H1 (cell line): Measurements from ENCODE around the gene ARHGEF1. TPM values are rescaled to one million over a fixed set of nuclear protein-coding genes. Genes with fewer than 3 reads are reported as not detected.

Experiments used
- CTCF ChIA-PET: fragments of 300-600 bp; sonication (Branson Sonifier 250); formaldehyde crosslinking; loops from one replicate; lab custom pipeline; 2021; ENCODE audit not compliant: partially characterized antibody; lab: Charles Lee
- POLR2A ChIA-PET: fragments of 300-600 bp; sonication (Branson Sonifier 250); formaldehyde crosslinking; loops from one replicate; lab custom pipeline; 2021; ENCODE audit warnings: inconsistent platforms; ENCODE audit not compliant: partially characterized antibody; lab: Charles Lee
- DNase-seq, 2 experiments: peaks; one replicate each; pipeline versions ENCODE4 v3.0.0 to v3.0.0-alpha.2; 2010 to 2022; ENCODE audit warnings: low spot score in 2 of 2, low read depth in 1 of 2, mixed read lengths in 1 of 2
- FAIRE-seq: peaks from 2 replicates; lab custom pipeline; 2011; peaks lifted over from hg19 to GRCh38; lab: Jason Lieb, UNC
- H2AFZ ChIP-seq: 2 replicates; pipeline ENCODE4 v1.8.1; 2012; ENCODE audit warnings: low read length, inconsistent platforms
- H2AK5ac ChIP-seq: 2 replicates; pipeline ENCODE4 v1.6.1; 2013; ENCODE audit warnings: low read depth, low read length
- H2BK120ac ChIP-seq: replicated peaks from 2 replicates; pipeline ENCODE3; 2013; ENCODE audit warnings: low read depth, low read length, inconsistent platforms
- H2BK12ac ChIP-seq: 2 replicates; pipeline ENCODE4 v1.6.1; 2013; ENCODE audit warnings: low read depth, low read length
- H2BK15ac ChIP-seq: 2 replicates; pipeline ENCODE4 v1.6.1; 2013; ENCODE audit warnings: low read length
- H2BK20ac ChIP-seq: 2 replicates; pipeline ENCODE4 v1.6.1; 2013; ENCODE audit warnings: low read length
- H2BK5ac ChIP-seq: 2 replicates; pipeline ENCODE4 v1.6.1; 2013; ENCODE audit warnings: low read depth, low read length
- H3K14ac ChIP-seq: 2 replicates; pipeline ENCODE4 v1.6.1; 2013; ENCODE audit warnings: inconsistent platforms; ENCODE audit not compliant: insufficient read length
- H3K18ac ChIP-seq: 2 replicates; pipeline ENCODE4 v1.6.1; 2013; ENCODE audit warnings: low read length; ENCODE audit errors: extremely low read depth
- H3K23ac ChIP-seq: 2 replicates; pipeline ENCODE4 v1.6.1; 2013; ENCODE audit warnings: inconsistent platforms; ENCODE audit not compliant: insufficient read length
- H3K23me2 ChIP-seq: 2 replicates; pipeline ENCODE4 v1.6.1; 2013; ENCODE audit warnings: low read depth, low read length
- H3K27ac ChIP-seq: 2 replicates; pipeline ENCODE4 v1.6.1; 2011; ENCODE audit warnings: low read depth, low read length, inconsistent platforms
- H3K27me3 ChIP-seq, 4 experiments: replicated peaks in 1 of 4; 1 replicate in 1 of 4; 2 replicates in 3 of 4; pipeline versions ENCODE4 v1.6.1 to v1.8.1; 2011 to 2013; ENCODE audit warnings: low read length in 3 of 4, mild to moderate bottlenecking in 3 of 4, inconsistent platforms in 2 of 4, mixed read lengths in 2 of 4, moderate library complexity in 1 of 4; ENCODE audit not compliant: control insufficient read depth in 3 of 4, insufficient read depth in 3 of 4; ENCODE audit errors: extremely low read depth in 1 of 4
- H3K36me3 ChIP-seq, 4 experiments: 2 replicates each; pipeline versions ENCODE4 v1.6.1 to v1.8.1; 2011 to 2013; ENCODE audit warnings: mild to moderate bottlenecking in 4 of 4, low read length in 3 of 4, moderate library complexity in 2 of 4, control low read depth in 1 of 4, inconsistent platforms in 1 of 4; ENCODE audit not compliant: insufficient read depth in 4 of 4, control insufficient read depth in 2 of 4
- H3K4ac ChIP-seq: replicated peaks from 2 replicates; pipeline ENCODE3; 2013; ENCODE audit warnings: low read length, low read depth, mixed read lengths, inconsistent platforms; ENCODE audit not compliant: insufficient read length
- H3K4me1 ChIP-seq, 4 experiments: replicated peaks in 1 of 4; 1 replicate in 1 of 4; 2 replicates in 3 of 4; pipeline versions ENCODE4 v1.6.1 to v1.8.1; 2011 to 2013; ENCODE audit warnings: low read length in 3 of 4, inconsistent platforms in 2 of 4, mixed read lengths in 1 of 4; ENCODE audit not compliant: insufficient read depth in 4 of 4, control insufficient read depth in 3 of 4
- H3K4me2 ChIP-seq, 2 experiments: 2 replicates each; pipeline versions ENCODE4 v1.6.1 to v1.8.1; 2011 to 2013; ENCODE audit warnings: low read depth in 2 of 2, low read length in 2 of 2, control low read depth in 1 of 2, inconsistent platforms in 1 of 2, mild to moderate bottlenecking in 1 of 2; ENCODE audit not compliant: insufficient read depth in 1 of 2
- H3K4me3 ChIP-seq, 4 experiments: fragments of 200-600, 300-600 bp in 1 of 4; sonication (generic), shearing (Covaris generic), sonication (Bioruptor Twin) in 1 of 4; 2 replicates each; pipeline versions ENCODE4 v1.5.1 to v1.8.1; 2011 to 2016; ENCODE audit warnings: low read length in 4 of 4, low read depth in 3 of 4, control low read depth in 2 of 4, inconsistent platforms in 2 of 4, mild to moderate bottlenecking in 2 of 4, mixed read lengths in 1 of 4, moderate library complexity in 1 of 4; ENCODE audit not compliant: insufficient read depth in 2 of 4; ENCODE audit errors: extremely low read depth in 1 of 4
- H3K56ac ChIP-seq: replicated peaks from 2 replicates; pipeline ENCODE3; 2013; ENCODE audit warnings: low read depth, mild to moderate bottlenecking, mixed read lengths, low read length, inconsistent platforms; ENCODE audit not compliant: insufficient read length
- H3K79me1 ChIP-seq: 2 replicates; pipeline ENCODE4 v1.6.1; 2013; ENCODE audit warnings: low read depth, low read length, control low read depth
- H3K79me2 ChIP-seq, 2 experiments: 2 replicates each; pipeline versions ENCODE4 v1.6.1 to v1.8.1; 2012 to 2013; ENCODE audit warnings: low read length in 2 of 2, mild to moderate bottlenecking in 2 of 2, inconsistent platforms in 1 of 2; ENCODE audit not compliant: insufficient read depth in 2 of 2, control insufficient read depth in 1 of 2
- H3K9ac ChIP-seq, 4 experiments: replicated peaks in 1 of 4; 1 replicate in 1 of 4; 2 replicates in 3 of 4; pipeline versions ENCODE4 v1.6.1 to v1.8.1; 2011 to 2013; ENCODE audit warnings: low read depth in 3 of 4, low read length in 3 of 4, control low read depth in 2 of 4, mild to moderate bottlenecking in 2 of 4, moderate library complexity in 2 of 4, inconsistent platforms in 1 of 4; ENCODE audit errors: extremely low read depth in 1 of 4
- H3K9me3 ChIP-seq, 2 experiments: 2 replicates each; pipeline versions ENCODE4 v1.6.1 to v1.8.1; 2012 to 2013; ENCODE audit warnings: mild to moderate bottlenecking in 2 of 2, moderate library complexity in 2 of 2, control low read depth in 1 of 2, inconsistent platforms in 1 of 2, low read depth in 1 of 2, low read length in 1 of 2, mixed read lengths in 1 of 2; ENCODE audit not compliant: insufficient read depth in 2 of 2
- H4K20me1 ChIP-seq, 2 experiments: replicated peaks in 1 of 2; 2 replicates each; pipeline versions ENCODE3 to v1.8.1; 2011 to 2013; ENCODE audit warnings: inconsistent platforms in 2 of 2, low read length in 2 of 2, mild to moderate bottlenecking in 1 of 2; ENCODE audit not compliant: insufficient read depth in 2 of 2, control insufficient read depth in 1 of 2
- H4K5ac ChIP-seq: 2 replicates; pipeline ENCODE4 v1.6.1; 2013; ENCODE audit warnings: low read length, low read depth, mixed read lengths, inconsistent platforms; ENCODE audit not compliant: insufficient read length
- H4K8ac ChIP-seq: 2 replicates; pipeline ENCODE4 v1.8.0; 2013; ENCODE audit warnings: mild to moderate bottlenecking, moderate library complexity, low read length, inconsistent platforms; ENCODE audit not compliant: insufficient read depth; ENCODE audit errors: extremely low read depth
- H4K91ac ChIP-seq: replicated peaks from 2 replicates; pipeline ENCODE3; 2013; ENCODE audit warnings: low read length, mixed read lengths, inconsistent platforms; ENCODE audit not compliant: insufficient read length
- CREB1 ChIP-seq: IDR thresholded peaks from 2 replicates; pipeline ENCODE4 v1.6.1; 2012; ENCODE audit warnings: inconsistent platforms
- GTF2F1 ChIP-seq: IDR thresholded peaks from 2 replicates; pipeline ENCODE4 v1.6.1; 2012; ENCODE audit warnings: low read depth, low read length, improper control_type of control experiment, borderline replicate concordance
- HDAC6 ChIP-seq: IDR thresholded peaks from one replicate; pipeline ENCODE4 v1.7.1; 2012; ENCODE audit warnings: low read depth, mild to moderate bottlenecking, inconsistent platforms, low read length, moderate library complexity
- NANOG ChIP-seq: IDR thresholded peaks from 2 replicates; pipeline ENCODE4 v1.6.1; 2011; ENCODE audit warnings: low read length, low read depth, mild to moderate bottlenecking, inconsistent platforms; ENCODE audit not compliant: insufficient read depth, poor library complexity, severe bottlenecking
- POLR2A ChIP-seq, 2 experiments: IDR thresholded peaks; 1 replicate in 1 of 2; 2 replicates in 1 of 2; pipeline ENCODE4 v1.6.1; 2011; ENCODE audit warnings: low read depth in 2 of 2, low read length in 2 of 2, mild to moderate bottlenecking in 2 of 2; ENCODE audit errors: control extremely low read depth in 1 of 2
- POU5F1 ChIP-seq: IDR thresholded peaks from 2 replicates; pipeline ENCODE4 v1.6.1; 2011; ENCODE audit warnings: low read depth, mild to moderate bottlenecking, low read length, moderate library complexity
- SIN3A ChIP-seq, 2 experiments: IDR thresholded peaks in 1 of 2; conservative IDR thresholded peaks in 1 of 2; 2 replicates each; pipeline ENCODE4 v1.6.1; 2011 to 2012; ENCODE audit warnings: low read length in 2 of 2, improper control_type of control experiment in 1 of 2, low read depth in 1 of 2, mild to moderate bottlenecking in 1 of 2
- SUZ12 ChIP-seq: fragments of 200-600 bp; sonication (generic); IDR thresholded peaks from 2 replicates; pipeline ENCODE4 v1.6.1; 2012; ENCODE audit warnings: mild to moderate bottlenecking, inconsistent platforms, low read length, moderate library complexity, mixed read lengths
- TAF7 ChIP-seq: optimal IDR thresholded peaks from 2 replicates; pipeline ENCODE3; 2011; ENCODE audit warnings: low read depth, mild to moderate bottlenecking, inconsistent platforms, low read length, moderate library complexity, borderline replicate concordance
- TBP ChIP-seq: IDR thresholded peaks from 2 replicates; pipeline ENCODE4 v1.6.1; 2011; ENCODE audit warnings: low read depth, low read length, improper control_type of control experiment
- WGBS, 2 experiments: shearing (Covaris generic) in 1 of 2; methylation state at CpG; one replicate each; pipeline versions ENCODE4 v1.1.6 to v1.1.7; 2013 to 2015; ENCODE audit warnings: low lambda C conversion rate in 2 of 2, mixed read lengths in 2 of 2, inconsistent platforms in 1 of 2, low coverage in 1 of 2, missing lambda C conversion rate in 1 of 2; ENCODE audit not compliant: insufficient replicate concordance in 2 of 2, insufficient coverage in 1 of 2, insufficient read length in 1 of 2; ENCODE audit errors: extremely low coverage in 1 of 2, missing lambda C conversion rate in 1 of 2; 5-methylcytosine and 5-hydroxymethylcytosine counted together
- polyA plus RNA-seq, 7 experiments: library from polyadenylated mRNA; depleted of rRNA in 3 of 7; stranded (reverse) in 5 of 7; unstranded in 2 of 7; fragments of >200 nt in 5 of 7; fragments of 200-250 nt in 2 of 7; gene quantifications; 1 replicate in 5 of 7; 2 replicates in 1 of 7; 4 replicates in 1 of 7; pipeline versions ENCODE4 v1.2.1 to v1.2.3, GENCODE V29; 2011 to 2013; ENCODE audit warnings: missing spikeins in 2 of 7, mixed read lengths in 2 of 7
- total RNA-seq: library from RNA; stranded (reverse); fragmentation: NEBNext Ultra II Directional; extraction: Animal tissue kit (Norgen Biotek cat#: 25700); gene quantifications from 2 replicates; pipeline ENCODE4 v1.2.1, GENCODE V29; 2021
- TF ChIP-seq, protein P1 (sequence below), 3 experiments: IDR thresholded peaks; 1 replicate in 2 of 3; 2 replicates in 1 of 3; pipeline versions ENCODE4 v1.5.1 to v1.6.1; 2011; ENCODE audit warnings: low read length in 3 of 3, mild to moderate bottlenecking in 3 of 3, inconsistent platforms in 2 of 3, low read depth in 1 of 3, moderate library complexity in 1 of 3; ENCODE audit not compliant: insufficient read depth in 1 of 3; ENCODE audit errors: control extremely low read depth in 1 of 3

ARHGEF1 gene
- total and polyA plus RNA-seq, 2 of the 8 experiments (the other 6 are each of a cell fraction or from before 2014, with no cell fraction given): 23.0 to 49.0 TPM

- H3K79me1 ChIP-seq: peaks cover 2% of the 10 kb centered on the region; the same call in 1 of the 2 replicates
- TF ChIP-seq TAF7: no peak
- TF ChIP-seq TBP: no peak
- no peak for TF ChIP-seq HDAC6
- TF ChIP-seq GTF2F1: no peak
- TF ChIP-seq POU5F1: no peak
- TF ChIP-seq POLR2A (IDR thresholded peaks at IDR 0.05; ENCODE audit: control extremely low read depth in 1 of 2, low read depth in 2 of 2, low read length in 2 of 2): no peak
- TF ChIP-seq SIN3A (conservative IDR thresholded peaks at IDR 0.05 in 1 of 2, IDR thresholded peaks at IDR 0.05 in 1 of 2; ENCODE audit: low read depth in 1 of 2, low read length in 2 of 2): no peak
- no peak for TF ChIP-seq CREB1
- no peak for TF ChIP-seq NANOG
- TF ChIP-seq SUZ12: no peak
- TF ChIP-seq, protein P1, sequence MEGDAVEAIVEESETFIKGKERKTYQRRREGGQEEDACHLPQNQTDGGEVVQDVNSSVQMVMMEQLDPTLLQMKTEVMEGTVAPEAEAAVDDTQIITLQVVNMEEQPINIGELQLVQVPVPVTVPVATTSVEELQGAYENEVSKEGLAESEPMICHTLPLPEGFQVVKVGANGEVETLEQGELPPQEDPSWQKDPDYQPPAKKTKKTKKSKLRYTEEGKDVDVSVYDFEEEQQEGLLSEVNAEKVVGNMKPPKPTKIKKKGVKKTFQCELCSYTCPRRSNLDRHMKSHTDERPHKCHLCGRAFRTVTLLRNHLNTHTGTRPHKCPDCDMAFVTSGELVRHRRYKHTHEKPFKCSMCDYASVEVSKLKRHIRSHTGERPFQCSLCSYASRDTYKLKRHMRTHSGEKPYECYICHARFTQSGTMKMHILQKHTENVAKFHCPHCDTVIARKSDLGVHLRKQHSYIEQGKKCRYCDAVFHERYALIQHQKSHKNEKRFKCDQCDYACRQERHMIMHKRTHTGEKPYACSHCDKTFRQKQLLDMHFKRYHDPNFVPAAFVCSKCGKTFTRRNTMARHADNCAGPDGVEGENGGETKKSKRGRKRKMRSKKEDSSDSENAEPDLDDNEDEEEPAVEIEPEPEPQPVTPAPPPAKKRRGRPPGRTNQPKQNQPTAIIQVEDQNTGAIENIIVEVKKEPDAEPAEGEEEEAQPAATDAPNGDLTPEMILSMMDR (IDR thresholded peaks at IDR 0.05; ENCODE audit: control extremely low read depth in 1 of 3, insufficient read depth in 1 of 3, low read depth in 1 of 3, low read length in 3 of 3): no peak
Observed at GRCh38 chr19:41909706-41910105, 26.7 kb downstream of the ARHGEF1 start.

More at GRCh38 chr19:41909706-41910105, 26.7 kb downstream of the ARHGEF1 start:
- DNase-seq: no peak
- FAIRE-seq: no peak
- Histone ChIP-seq H3K23me2 (peaks cover 5% of the 10 kb centered on the region; the same call in 1 of the 2 replicates), H2BK20ac (no peak overlapping the region), H3K9ac (no peak overlapping the region), H3K56ac (no peak overlapping the region), H3K4me3 (no peak overlapping the region), H2BK120ac (no peak overlapping the region), H2AK5ac (no peak overlapping the region), H3K27me3 (peaks cover 40 to 55% (median 51%) of the 10 kb centered on the region in 4 experiments), H3K36me3 (peaks cover 0 to 8% (median 0%) of the 10 kb centered on the region in 4 experiments; a peak in 5 of 8 replicates), H3K4ac (no peak overlapping the region), H2AFZ (no peak overlapping the region), H3K4me2 (no peak overlapping the region), H4K91ac (no peak overlapping the region), H4K20me1 (peaks cover 6 to 25% of the 10 kb centered on the region in 2 experiments), H4K5ac (no peak overlapping the region), H2BK12ac (0 out of 2 replicates have a peak overlapping the region, but pooled peaks have one; percentile 11), H3K23ac (no peak overlapping the region), H3K79me2 (no peaks in the 10 kb centered on the region), H2BK5ac (no peak overlapping the region), H3K9me3 (no peaks in the 10 kb centered on the region), H3K18ac (no peak overlapping the region), H3K4me1 (peaks cover 0 to 18% (median 3%) of the 10 kb centered on the region in 4 experiments; a peak in 5 of 7 replicates), H3K27ac (no peak overlapping the region), H4K8ac (no peak overlapping the region; the same call in 1 of the 2 replicates), H3K14ac (no peak overlapping the region), H2BK15ac (no peak overlapping the region)
- WGBS, 2 experiments: 79% methylated on average over 6 of the region's 13 CpGs; no CpG with 5 or more reads in 1 of the 2 experiments
- CTCF ChIA-PET: interaction anchor here (0.7 to 1.2 kb wide), 5 partner anchors 11 to 35 kb away, joined by 3 read pairs; no protein-coding TSS in a partner anchor
- POLR2A ChIA-PET: interaction anchor here (0.8 to 13.1 kb wide), 8 partner anchors 9 to 49 kb away, joined by 3 to 167 read pairs (median 4); no protein-coding TSS in a partner anchor
